NCI-H2107 treated with DMSO at 0.1 percent for 48 hours (cell line): ENCODE results near the gene MTRF1L.
"Not testable (repeated sequence)": the region's sequence is repeated elsewhere in the genome, so short reads cannot be mapped to it uniquely, and the experiment has no call there.

Source experiments
- DNase-seq: peaks from one replicate; lab custom pipeline; 2025; ENCODE audit not compliant: unreplicated experiment; lab: John Stamatoyannopoulos, UW

MTRF1L gene

DNA sequence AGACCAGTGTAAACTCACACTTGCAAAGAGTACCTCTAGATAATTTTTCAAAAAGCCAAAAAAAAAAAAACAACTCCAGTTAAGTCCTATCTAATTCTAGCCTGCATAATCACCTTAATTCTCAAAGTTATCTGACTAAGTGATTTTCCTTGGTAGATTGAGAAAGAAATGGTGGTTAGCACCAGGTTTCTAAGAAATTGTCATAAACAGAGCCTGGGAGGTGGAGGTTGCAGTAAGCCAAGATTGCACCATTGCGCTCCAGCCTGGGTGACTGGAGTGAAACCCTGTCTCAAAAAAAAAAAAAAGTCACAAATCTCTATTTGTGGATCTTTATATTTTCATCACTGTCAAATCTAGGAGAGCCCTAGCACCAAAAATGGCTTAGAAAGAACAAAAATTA, 28.6 kb downstream of the MTRF1L start:
- no peak for DNase-seq

- no peak for DNase-seq
Measured at GRCh38 chr6:152969688-152970418, 32.7 kb downstream of the MTRF1L start.

GRCh38 chr6:152966168-152966894, 36.2 kb downstream of the MTRF1L start:
- DNase-seq: not testable (repeated sequence)

DNA sequence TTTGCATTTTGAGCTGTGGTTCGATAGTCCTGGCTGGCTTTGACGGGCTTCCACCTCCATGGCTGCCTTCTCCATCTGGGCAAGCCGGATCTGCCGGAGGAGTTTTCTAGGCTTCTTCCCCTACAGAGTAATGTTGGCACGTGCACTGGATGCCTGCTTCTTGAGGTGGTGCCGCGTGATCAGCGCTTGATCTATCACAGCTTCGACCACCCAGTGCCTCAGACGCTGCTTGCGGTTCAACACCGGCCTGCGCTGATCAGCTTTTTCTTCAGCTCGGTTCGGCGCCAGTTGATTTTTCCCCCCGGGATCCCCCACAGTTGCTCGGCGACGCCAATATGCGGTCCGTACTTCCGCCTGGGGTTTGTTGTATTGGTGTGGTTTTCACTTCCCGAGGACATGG, 43.2 kb downstream of the MTRF1L start:
- no peak for DNase-seq

- DNase-seq: no peak
Measured at GRCh38 chr6:152957796-152958195, 44.7 kb downstream of the MTRF1L start.

GRCh38 chr6:152954443-152954842, 48.1 kb downstream of the MTRF1L start:
- peak; percentile 5 for DNase-seq

- DNase-seq: peak; percentile 19
Measured at GRCh38 chr6:152952866-152953509, 49.5 kb downstream of the MTRF1L start.

DNA sequence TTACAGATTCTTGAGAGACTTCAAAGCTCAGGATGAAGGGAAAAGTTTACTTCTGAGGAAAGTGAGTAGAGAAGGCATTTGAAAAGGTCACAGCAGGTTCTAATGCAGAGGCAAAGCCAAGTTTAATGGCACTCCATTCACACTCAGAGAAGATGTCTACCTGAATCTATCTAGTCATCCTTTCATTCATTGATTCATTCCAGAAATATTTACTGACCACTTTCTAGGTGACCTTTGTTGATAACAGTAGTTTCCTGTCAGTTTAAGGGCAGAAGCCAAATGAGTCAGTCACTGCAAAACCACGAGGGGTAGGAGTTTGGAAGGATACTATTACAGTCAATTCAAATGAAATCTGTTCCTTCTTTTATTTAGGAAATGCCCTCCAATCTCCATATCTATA, 50.5 kb downstream of the MTRF1L start:
- no peak for DNase-seq

GRCh38 chr6:152950240-152950639, 52.3 kb downstream of the MTRF1L start:
- no peak for DNase-seq

- peak; percentile 42 for DNase-seq
Measured at GRCh38 chr6:152948150-152948768, 54.2 kb downstream of the MTRF1L start.

DNA sequence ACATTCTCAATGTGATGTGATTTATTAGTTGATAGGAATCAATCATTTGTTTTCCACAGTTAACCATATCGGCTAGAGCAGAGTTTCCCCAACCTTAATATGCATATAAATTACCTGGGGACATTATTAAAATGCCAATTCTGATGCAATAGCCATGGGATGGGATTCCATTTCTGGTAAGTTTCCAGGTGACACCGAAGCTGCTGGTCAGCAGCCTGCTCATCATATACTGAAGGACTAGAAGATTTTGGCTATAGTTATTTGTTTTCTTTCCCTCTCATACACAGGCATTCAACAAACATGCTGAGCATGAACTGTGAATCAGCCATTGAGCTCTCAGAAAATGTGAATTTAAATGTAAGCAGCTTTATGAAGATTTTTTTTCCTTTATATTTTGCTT, 55.5 kb downstream of the MTRF1L start:
- DNase-seq: no peak

DNA sequence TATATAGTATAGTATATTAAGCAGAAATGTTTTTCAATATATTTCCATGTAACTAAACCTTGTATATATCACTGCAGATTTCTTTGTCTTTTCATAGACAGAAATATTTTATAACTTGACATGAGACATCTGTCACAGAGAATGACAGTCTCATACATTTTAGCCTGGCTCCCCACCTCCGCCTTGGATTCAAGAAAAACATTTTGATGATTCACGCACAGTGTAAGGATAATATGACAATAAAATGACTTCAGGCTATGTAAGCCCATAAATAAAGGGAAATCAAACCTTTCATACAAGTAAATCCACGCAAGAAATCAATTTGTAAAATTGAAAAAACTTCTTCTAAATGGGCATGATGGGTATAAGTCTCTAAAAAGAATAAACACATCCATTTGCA, 56.0 kb downstream of the MTRF1L start:
- no peak for DNase-seq

- no peak for DNase-seq
Measured at GRCh38 chr6:152943260-152943897, 59.1 kb downstream of the MTRF1L start.

DNA sequence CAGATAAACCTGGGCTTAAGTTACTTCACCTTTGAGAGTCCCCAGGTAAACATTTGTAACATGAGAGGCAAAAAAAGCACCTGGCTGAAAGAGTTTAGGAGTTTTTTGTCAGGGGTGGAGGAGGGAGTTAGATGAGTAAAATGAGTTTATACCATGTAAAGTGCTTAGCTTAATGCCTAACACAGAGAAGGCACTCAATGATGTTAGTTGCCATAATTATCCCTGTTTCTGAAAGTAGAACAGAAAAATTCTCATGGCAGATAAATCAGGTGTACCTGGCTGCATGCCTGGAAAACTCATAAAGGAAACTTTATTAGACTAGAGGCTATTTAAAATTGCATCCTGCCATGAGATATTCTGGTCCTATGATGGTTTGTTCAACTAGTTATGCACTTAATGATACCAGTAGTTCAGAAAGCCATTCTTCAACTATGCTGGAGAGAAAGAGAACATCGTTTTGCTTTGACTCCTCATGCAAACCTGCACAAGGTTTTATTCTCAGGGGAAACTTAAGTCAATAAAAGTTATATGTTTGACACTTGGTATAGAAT, 60.1 kb downstream of the MTRF1L start:
- no peak for DNase-seq

GRCh38 chr6:152941746-152942145, 60.8 kb downstream of the MTRF1L start:
- DNase-seq: no peak
